ENCODE results near the gene BLOC1S5. TPM values are rescaled to one million over a fixed set of nuclear protein-coding genes. Genes with fewer than 3 reads are reported as not detected.

The BLOC1S5 gene
- total and polyA plus RNA-seq, 9 of the 15 experiments (the other 6 are each of a cell fraction or from before 2014, with no cell fraction given): 8.5 to 41.0 (median 27.7) TPM

- no peak for TF ChIP-seq RNF219 (CRISPR knock-in tag; IDR thresholded peaks at IDR 0.05)
- no peak for TF ChIP-seq SMC3 (conservative IDR thresholded peaks at IDR 0.05; ENCODE audit: insufficient read depth, low read depth, low read length)
- no peak for TF ChIP-seq ZBTB11 (CRISPR knock-in tag; IDR thresholded peaks at IDR 0.05)
- TF ChIP-seq ZKSCAN8 (CRISPR knock-in tag; IDR thresholded peaks at IDR 0.05): no peak
- no peak for TF ChIP-seq EZH2 (IDR thresholded peaks at IDR 0.05; ENCODE audit: borderline replicate concordance, low read depth, low read length)
- no peak for TF ChIP-seq RBM39 (optimal IDR thresholded peaks at IDR 0.05; ENCODE audit: low read depth, low read length)
- TF ChIP-seq RBBP5 (IDR thresholded peaks at IDR 0.05; ENCODE audit: borderline replicate concordance, insufficient read depth, low read length, poor library complexity, severe bottlenecking): no peak
- TF ChIP-seq SAFB (IDR thresholded peaks at IDR 0.05; ENCODE audit: borderline replicate concordance, low read depth, low read length): no peak
- TF ChIP-seq IRF1 (CRISPR knock-in tag; IDR thresholded peaks at IDR 0.05; ENCODE audit: borderline replicate concordance): no peak
Observed at GRCh38 chr6:8105791-8106190, 41.6 kb upstream of the BLOC1S5 start (continued).
